Endothelial cell of umbilical vein (primary cell): ENCODE results near the gene CCDC69. TPM values are rescaled to one million over a fixed set of nuclear protein-coding genes. Genes with fewer than 3 reads are reported as not detected.

Experiments
- BruUV-seq: library from RNA; stranded (reverse); fragments of 400-500 nt; replicated peaks from 2 replicates; lab custom pipeline; 2021; lab: Mats Ljungman, UMichigan
- CTCF ChIA-PET: fragments of 300-600, 350-600 bp; sonication (Branson Sonifier 250); formaldehyde crosslinking; loops from one replicate; lab custom pipeline; 2021; ENCODE audit warnings: antibody characterized with exemption, inconsistent platforms; lab: Charles Lee
- POLR2A ChIA-PET: fragments of 300-600, 350-600 bp; sonication (Branson Sonifier 250); formaldehyde crosslinking; loops from one replicate; lab custom pipeline; 2021; ENCODE audit warnings: antibody characterized with exemption, inconsistent platforms; lab: Charles Lee
- DNase-seq: peaks from one replicate; pipeline ENCODE4 v3.0.0-alpha.2; 2011; ENCODE audit warnings: low read depth, low spot score
- FAIRE-seq: peaks from 2 replicates; lab custom pipeline; 2011; peaks lifted over from hg19 to GRCh38; lab: Jason Lieb, UNC
- H2AFZ ChIP-seq: 2 replicates; pipeline ENCODE4 v1.6.0; 2012; ENCODE audit warnings: low read depth, low read length, control low read depth, inconsistent platforms
- H3K27ac ChIP-seq: 2 replicates; pipeline ENCODE4 v1.5.1; 2011; ENCODE audit warnings: low read depth, mild to moderate bottlenecking, control low read depth, low read length, moderate library complexity; ENCODE audit not compliant: insufficient read depth
- H3K27me3 ChIP-seq, 2 experiments: 2 replicates each; pipeline versions ENCODE4 v1.6.0 to v1.6.1; 2011; ENCODE audit warnings: low read length in 2 of 2, mixed read lengths in 1 of 2; ENCODE audit not compliant: control insufficient read depth in 2 of 2, insufficient read depth in 2 of 2
- H3K36me3 ChIP-seq, 2 experiments: 2 replicates in 1 of 2; 3 replicates in 1 of 2; pipeline ENCODE4 v1.5.1; 2011; ENCODE audit warnings: low read length in 2 of 2, mild to moderate bottlenecking in 1 of 2, moderate library complexity in 1 of 2; ENCODE audit not compliant: control insufficient read depth in 2 of 2, insufficient read depth in 2 of 2; ENCODE audit errors: extremely low read depth in 1 of 2
- H3K4me1 ChIP-seq: 3 replicates; pipeline ENCODE4 v1.5.1; 2011; ENCODE audit warnings: mild to moderate bottlenecking, low read length; ENCODE audit not compliant: control insufficient read depth, insufficient read depth; ENCODE audit errors: extremely low read depth
- H3K4me2 ChIP-seq: 2 replicates; pipeline ENCODE4 v1.6.1; 2011; ENCODE audit warnings: low read length, control low read depth, mixed read lengths; ENCODE audit not compliant: insufficient read depth
- H3K4me3 ChIP-seq, 3 experiments: fragments of 200-600 bp in 1 of 3; sonication (generic), shearing (Covaris generic) in 1 of 3; replicated peaks in 1 of 3; 2 replicates each; pipeline ENCODE4 v1.5.1; 2011 to 2016; ENCODE audit warnings: control low read depth in 3 of 3, low read length in 3 of 3, mild to moderate bottlenecking in 2 of 3, inconsistent platforms in 1 of 3, low read depth in 1 of 3, moderate library complexity in 1 of 3; ENCODE audit not compliant: insufficient read depth in 1 of 3
- H3K79me2 ChIP-seq: 2 replicates; pipeline ENCODE4 v1.6.0; 2012; ENCODE audit warnings: low read length, inconsistent platforms; ENCODE audit not compliant: control insufficient read depth, insufficient read depth
- H3K9ac ChIP-seq: replicated peaks from 2 replicates; pipeline ENCODE3; 2011; ENCODE audit warnings: low read length, control low read depth; ENCODE audit not compliant: insufficient read depth; ENCODE audit errors: extremely low read depth
- H3K9me1 ChIP-seq: replicated peaks from 3 replicates; pipeline ENCODE4 v1.6.0; 2011; ENCODE audit warnings: mild to moderate bottlenecking, low read length; ENCODE audit not compliant: control insufficient read depth, insufficient read depth; ENCODE audit errors: extremely low read depth
- H3K9me3 ChIP-seq: replicated peaks from 2 replicates; pipeline ENCODE4 v1.5.1; 2012; ENCODE audit warnings: low read length, inconsistent platforms; ENCODE audit not compliant: control insufficient read depth, insufficient read depth
- H4K20me1 ChIP-seq: replicated peaks from 2 replicates; pipeline ENCODE3; 2011; ENCODE audit warnings: mild to moderate bottlenecking, low read length; ENCODE audit not compliant: control insufficient read depth, insufficient read depth; ENCODE audit errors: extremely low read depth
- CTCF ChIP-seq, 2 donors: IDR thresholded peaks; 1 replicate in 1 of 2; 2 replicates in 1 of 2; pipeline ENCODE4 v1.5.1; 2011; ENCODE audit warnings: low read length in 2 of 2, mild to moderate bottlenecking in 2 of 2, moderate library complexity in 2 of 2, control low read depth in 1 of 2, inconsistent platforms in 1 of 2, low read depth in 1 of 2; ENCODE audit not compliant: insufficient read depth in 1 of 2; ENCODE audit errors: extremely low read depth in 1 of 2
- EZH2 ChIP-seq: IDR thresholded peaks from 2 replicates; pipeline ENCODE4 v1.6.1; 2012; ENCODE audit warnings: borderline replicate concordance, low read depth, mild to moderate bottlenecking, moderate library complexity, low read length, inconsistent platforms; ENCODE audit not compliant: severe bottlenecking
- FOS ChIP-seq: IDR thresholded peaks from 2 replicates; pipeline ENCODE4 v1.6.1; 2011; ENCODE audit warnings: mild to moderate bottlenecking, low read length, moderate library complexity, borderline replicate concordance; ENCODE audit not compliant: insufficient read depth
- GATA2 ChIP-seq: IDR thresholded peaks from 2 replicates; pipeline ENCODE4 v1.7.0; 2011; ENCODE audit warnings: low read depth, mild to moderate bottlenecking, moderate library complexity, mixed read lengths, low read length; ENCODE audit not compliant: insufficient read length, insufficient read depth
- JUN ChIP-seq: IDR thresholded peaks from 2 replicates; pipeline ENCODE4 v1.6.1; 2011; ENCODE audit warnings: borderline replicate concordance, low read depth; ENCODE audit not compliant: insufficient read length, insufficient read depth
- MAX ChIP-seq: IDR thresholded peaks from 2 replicates; pipeline ENCODE4 v1.6.1; 2011; ENCODE audit not compliant: insufficient read depth, insufficient read length
- MYC ChIP-seq: IDR thresholded peaks from one replicate; pipeline ENCODE4 v1.6.1; 2011; ENCODE audit warnings: mild to moderate bottlenecking, low read depth, low read length
- POLR2A ChIP-seq: IDR thresholded peaks from 2 replicates; pipeline ENCODE4 v1.6.1; 2012; ENCODE audit warnings: low read depth, mild to moderate bottlenecking, control low read depth, low read length
- POLR2AphosphoS5 ChIP-seq: IDR thresholded peaks from 2 replicates; pipeline ENCODE4 v1.6.1; 2012; ENCODE audit warnings: low read depth, mild to moderate bottlenecking, control low read depth, low read length, moderate library complexity; ENCODE audit not compliant: insufficient read depth
- dilution Hi-C: fragments of 300-500 bp; cut with MboI; formaldehyde crosslinking; loops from one replicate; pipeline ENCODE4 v1.15.0; 2019; ENCODE audit warnings: low sequenced_read_pairs; ENCODE audit not compliant: extremely low pct_ligation_motif_present
- intact Hi-C: fragments of 100-400 bp; cut with micrococcal nuclease; formaldehyde crosslinking; loops from one replicate; pipeline ENCODE4 v1.10.0; 2022
- polyA plus RNA-seq, 4 experiments: library from polyadenylated mRNA; depleted of rRNA in 3 of 4; stranded (reverse) in 3 of 4; unstranded in 1 of 4; fragments of >200 nt; gene quantifications; 2 replicates each; pipeline versions ENCODE4 v1.2.1 to v1.2.3, GENCODE V29; 2011 to 2012; ENCODE audit warnings: missing spikeins in 1 of 4
- total RNA-seq: library from RNA; stranded (reverse); gene quantifications from 2 replicates; pipeline ENCODE4 v1.2.3, GENCODE V29; 2021

CCDC69 gene
- total and polyA plus RNA-seq, 2 donors (not counting 3 experiments of a cell fraction or from before 2014, with no cell fraction given): 4.1 to 4.5 TPM

GRCh38 chr5:151252762-151253604, 29.1 kb upstream of the CCDC69 start, which contains the start of gene GM2A:
Gene GM2A (plus strand): TSS chr5:151253185. CDS start chr5:151253217, 32 bp downstream.
- dilution Hi-C loops: no loop called here
- Histone ChIP-seq H3K9me3 (no peaks in the 10 kb centered on the region), H3K9me1 (no peaks in the 10 kb centered on the region), H2AFZ (peak within 1 kb of the TSS; percentile 95), H3K27ac (no peak within 1 kb of the TSS), H3K79me2 (no peaks in the 10 kb centered on the region), H3K4me1 (peaks cover 5% of the 10 kb centered on the region), H3K4me2 (peak within 1 kb of the TSS; percentile 82), H3K36me3 (no peaks in the 10 kb centered on the region), H3K9ac (peak within 1 kb of the TSS; percentile 58), H3K4me3 (peak within 1 kb of the TSS; percentile 48 to 75 (median 55)), H3K27me3 (no peaks in the 10 kb centered on the region), H4K20me1 (no peaks in the 10 kb centered on the region)
- DNase-seq (peak; percentile 100), FAIRE-seq (peak; percentile 99)
- intact Hi-C loops: loop anchor here (1.0 to 10.0 kb wide), 5 partner anchors 29 to 522 kb away; partner anchors contain the start of genes CCDC69, G3BP1 and SLC36A1
- ChIA-PET CTCF (interaction anchor here (0.7 to 3.0 kb wide), 14 partner anchors 10 to 518 kb away, joined by 3 to 28 read pairs (median 4); partner anchors contain the start of genes ANXA6, CCDC69 and SLC36A1), POLR2A (interaction anchor here (0.6 to 1.0 kb wide), 7 partner anchors 21 to 434 kb away, joined by 3 to 4 read pairs (median 3); partner anchors contain the start of genes ANXA6, CCDC69 and SPARC)
- TSS peak; percentile 49 for BruUV-seq
- TF ChIP-seq GATA2: no peak
- TF ChIP-seq EZH2: no peak
- TF ChIP-seq MYC: no peak
- peak; percentile 27 for TF ChIP-seq POLR2AphosphoS5
- no peak for TF ChIP-seq JUN
- peak; percentile 37 for TF ChIP-seq MAX
- no peak for TF ChIP-seq FOS
- no peak for TF ChIP-seq CTCF (IDR thresholded peaks at IDR 0.05; ENCODE audit: extremely low read depth in 1 of 2, insufficient read depth in 1 of 2, low read depth in 1 of 2, low read length in 2 of 2)
- peak; percentile 46 for TF ChIP-seq POLR2A
